ENCODE measurements around the gene HEATR5A.

- TF ChIP-seq TCF4 (CRISPR knock-in tag; IDR thresholded peaks at IDR 0.05; ENCODE audit: borderline replicate concordance) (no peak), ZNF70 (CRISPR knock-in tag; IDR thresholded peaks at IDR 0.05) (no peak), ARNTL (CRISPR knock-in tag; IDR thresholded peaks at IDR 0.05; ENCODE audit: borderline replicate concordance, low read depth) (no peak), ZFP3 (CRISPR knock-in tag; IDR thresholded peaks at IDR 0.05) (no peak), PPARA (CRISPR knock-in tag; IDR thresholded peaks at IDR 0.05; ENCODE audit: borderline replicate concordance) (no peak)
Measured at GRCh38 chr14:31430634-31431264, 10.4 kb upstream of the HEATR5A start.

Data from SK-N-SH treated with all-trans-retinoic acid at 6 μM for 48 hours (cell line).